Osteocyte (in vitro differentiated cells): ENCODE results near the gene OR2L13. TPM values are rescaled to one million over a fixed set of nuclear protein-coding genes. Genes with fewer than 3 reads are reported as not detected.

Source experiments
- DNase-seq: peaks from one replicate; pipeline ENCODE4 v3.0.0; 2021; ENCODE audit warnings: mixed read lengths; ENCODE audit not compliant: unreplicated experiment; ENCODE audit errors: extremely low spot score
- H3K27ac Mint-ChIP-seq: one replicate; pipeline ENCODE4 v1.8.0; 2021; ENCODE audit warnings: mild to moderate bottlenecking, mixed read lengths; ENCODE audit not compliant: unreplicated experiment
- H3K27me3 Mint-ChIP-seq: one replicate; pipeline ENCODE4 v1.8.0; 2021; ENCODE audit warnings: mixed read lengths; ENCODE audit not compliant: unreplicated experiment
- H3K36me3 Mint-ChIP-seq: one replicate; pipeline ENCODE4 v1.8.0; 2021; ENCODE audit warnings: mixed read lengths; ENCODE audit not compliant: unreplicated experiment
- H3K4me1 Mint-ChIP-seq: one replicate; pipeline ENCODE4 v1.8.0; 2021; ENCODE audit warnings: mixed read lengths; ENCODE audit not compliant: unreplicated experiment
- H3K4me3 Mint-ChIP-seq: one replicate; pipeline ENCODE4 v1.8.0; 2021; ENCODE audit warnings: mild to moderate bottlenecking, moderate library complexity, mixed read lengths; ENCODE audit not compliant: unreplicated experiment
- H3K9me3 Mint-ChIP-seq: one replicate; pipeline ENCODE4 v1.8.0; 2021; ENCODE audit warnings: mixed read lengths; ENCODE audit not compliant: unreplicated experiment
- total RNA-seq: library from RNA; stranded (reverse); gene quantifications from 2 replicates; pipeline ENCODE4 v1.2.1, GENCODE V29; 2021
- TF ChIP-seq, protein P1 (sequence below): fragments of 200-600 bp; sonication (generic); IDR thresholded peaks from 2 replicates; pipeline ENCODE4 v1.5.0; 2021; ENCODE audit warnings: antibody characterized with exemption, mild to moderate bottlenecking, moderate library complexity

OR2L13 gene
- total RNA-seq, 1 donor from 2014 or later = not detected

GRCh38 chr1:248143311-248143710, 48.3 kb downstream of the OR2L13 start:
- no peak for DNase-seq
- Mint-ChIP-seq H3K36me3 (no peaks in the 10 kb centered on the region), H3K9me3 (peaks cover 48% of the 10 kb centered on the region), H3K27ac (no peak overlapping the region), H3K4me1 (no peaks in the 10 kb centered on the region), H3K27me3 (no peaks in the 10 kb centered on the region), H3K4me3 (no peak overlapping the region)
- TF ChIP-seq, protein P1, sequence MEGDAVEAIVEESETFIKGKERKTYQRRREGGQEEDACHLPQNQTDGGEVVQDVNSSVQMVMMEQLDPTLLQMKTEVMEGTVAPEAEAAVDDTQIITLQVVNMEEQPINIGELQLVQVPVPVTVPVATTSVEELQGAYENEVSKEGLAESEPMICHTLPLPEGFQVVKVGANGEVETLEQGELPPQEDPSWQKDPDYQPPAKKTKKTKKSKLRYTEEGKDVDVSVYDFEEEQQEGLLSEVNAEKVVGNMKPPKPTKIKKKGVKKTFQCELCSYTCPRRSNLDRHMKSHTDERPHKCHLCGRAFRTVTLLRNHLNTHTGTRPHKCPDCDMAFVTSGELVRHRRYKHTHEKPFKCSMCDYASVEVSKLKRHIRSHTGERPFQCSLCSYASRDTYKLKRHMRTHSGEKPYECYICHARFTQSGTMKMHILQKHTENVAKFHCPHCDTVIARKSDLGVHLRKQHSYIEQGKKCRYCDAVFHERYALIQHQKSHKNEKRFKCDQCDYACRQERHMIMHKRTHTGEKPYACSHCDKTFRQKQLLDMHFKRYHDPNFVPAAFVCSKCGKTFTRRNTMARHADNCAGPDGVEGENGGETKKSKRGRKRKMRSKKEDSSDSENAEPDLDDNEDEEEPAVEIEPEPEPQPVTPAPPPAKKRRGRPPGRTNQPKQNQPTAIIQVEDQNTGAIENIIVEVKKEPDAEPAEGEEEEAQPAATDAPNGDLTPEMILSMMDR = no peak

GRCh38 chr1:248144513-248145198, 49.7 kb downstream of the OR2L13 start, which contains the start of gene OR2M5:
TSS of gene OR2M5 (plus strand) at chr1:248145148. CDS start at chr1:248145148, 0 bp downstream.
- Mint-ChIP-seq H3K27me3 (no peaks in the 10 kb centered on the region), H3K36me3 (no peaks in the 10 kb centered on the region), H3K27ac (no peak within 1 kb of the TSS), H3K4me3 (no peak within 1 kb of the TSS), H3K9me3 (peaks cover 61% of the 10 kb centered on the region), H3K4me1 (no peaks in the 10 kb centered on the region)
- TF ChIP-seq, protein P1 = no peak
- no peak for DNase-seq

Other genes starting within 250 kb of the OR2L13 start
- 1.2 and 1.5 TPM in 2 replicates for gene TRIM58, start 238.0 kb upstream of the OR2L13 start, total RNA-seq
- 0.52 and 0.75 TPM in 2 replicates for gene OR2W3, start 199.6 kb upstream of the OR2L13 start, total RNA-seq
- gene OR2T8, start 174.9 kb upstream of the OR2L13 start, total RNA-seq = not detected in 2 replicates
- not detected in 2 replicates for gene OR2AJ1, start 170.3 kb upstream of the OR2L13 start, total RNA-seq
- not detected in 2 replicates for gene OR2L8, start 146.3 kb upstream of the OR2L13 start, total RNA-seq
- not detected in 2 replicates for gene OR2AK2, start 130.0 kb upstream of the OR2L13 start, total RNA-seq
- gene OR2L5, start 81.5 kb upstream of the OR2L13 start, total RNA-seq = not detected in 2 replicates
- gene OR2L2, start 65.1 kb upstream of the OR2L13 start, total RNA-seq = 0.08 and 0.13 TPM in 2 replicates
- gene OR2L3, start 48.3 kb upstream of the OR2L13 start, total RNA-seq = not detected in 2 replicates
- gene OR2M5, start 50.0 kb downstream of the OR2L13 start, total RNA-seq = not detected in 2 replicates
- not detected in 2 replicates for gene OR2M2, start 79.6 kb downstream of the OR2L13 start, total RNA-seq
- gene OR2M3, start 102.1 kb downstream of the OR2L13 start, total RNA-seq = not detected in 2 replicates
- gene OR2M4, start 136.2 kb downstream of the OR2L13 start, total RNA-seq = not detected in 2 replicates
- gene OR2T33, start 182.8 kb downstream of the OR2L13 start, total RNA-seq = not detected in 2 replicates
- gene OR2T12, start 208.2 kb downstream of the OR2L13 start, total RNA-seq = not detected in 2 replicates
- gene OR2M7, start 229.4 kb downstream of the OR2L13 start, total RNA-seq = not detected in 2 replicates